ENCODE results near the gene RALGPS1. TPM values are rescaled to one million over a fixed set of nuclear protein-coding genes. Genes with fewer than 3 reads are reported as not detected.

The RALGPS1 gene
- total RNA-seq, 4 donors from 2014 or later = 4.6 to 11.9 (median 10.0) TPM

- no peaks in the 10 kb centered on the region for H3K9me3 ChIP-seq
- no peak overlapping the region for H3K4me3 ChIP-seq
- H3K27ac ChIP-seq (replicated peaks in 1 of 4) = no peak overlapping the region
- H3K27me3 ChIP-seq = no peaks in the 10 kb centered on the region
- peaks cover 13 to 19% (median 15%) of the 10 kb centered on the region in 4 donors for H3K4me1 ChIP-seq
- TF ChIP-seq, protein P1, sequence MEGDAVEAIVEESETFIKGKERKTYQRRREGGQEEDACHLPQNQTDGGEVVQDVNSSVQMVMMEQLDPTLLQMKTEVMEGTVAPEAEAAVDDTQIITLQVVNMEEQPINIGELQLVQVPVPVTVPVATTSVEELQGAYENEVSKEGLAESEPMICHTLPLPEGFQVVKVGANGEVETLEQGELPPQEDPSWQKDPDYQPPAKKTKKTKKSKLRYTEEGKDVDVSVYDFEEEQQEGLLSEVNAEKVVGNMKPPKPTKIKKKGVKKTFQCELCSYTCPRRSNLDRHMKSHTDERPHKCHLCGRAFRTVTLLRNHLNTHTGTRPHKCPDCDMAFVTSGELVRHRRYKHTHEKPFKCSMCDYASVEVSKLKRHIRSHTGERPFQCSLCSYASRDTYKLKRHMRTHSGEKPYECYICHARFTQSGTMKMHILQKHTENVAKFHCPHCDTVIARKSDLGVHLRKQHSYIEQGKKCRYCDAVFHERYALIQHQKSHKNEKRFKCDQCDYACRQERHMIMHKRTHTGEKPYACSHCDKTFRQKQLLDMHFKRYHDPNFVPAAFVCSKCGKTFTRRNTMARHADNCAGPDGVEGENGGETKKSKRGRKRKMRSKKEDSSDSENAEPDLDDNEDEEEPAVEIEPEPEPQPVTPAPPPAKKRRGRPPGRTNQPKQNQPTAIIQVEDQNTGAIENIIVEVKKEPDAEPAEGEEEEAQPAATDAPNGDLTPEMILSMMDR (IDR thresholded peaks at IDR 0.05) = no peak
- no peak for TF ChIP-seq POLR2A (IDR thresholded peaks at IDR 0.05; ENCODE audit: low read depth)
- no peak for DNase-seq (ENCODE audit: extremely low spot score)
- H3K36me3 ChIP-seq = peaks cover 0 to 7% (median 3%) of the 10 kb centered on the region in 4 donors
- 83% methylated on average over 10 of the region's 12 CpGs for WGBS
- intact Hi-C loops (cut with DNase I) = no loop called here
These were observed 260.1 kb downstream of the RALGPS1 start for GRCh38 chr9:127174386-127175318.

DNA sequence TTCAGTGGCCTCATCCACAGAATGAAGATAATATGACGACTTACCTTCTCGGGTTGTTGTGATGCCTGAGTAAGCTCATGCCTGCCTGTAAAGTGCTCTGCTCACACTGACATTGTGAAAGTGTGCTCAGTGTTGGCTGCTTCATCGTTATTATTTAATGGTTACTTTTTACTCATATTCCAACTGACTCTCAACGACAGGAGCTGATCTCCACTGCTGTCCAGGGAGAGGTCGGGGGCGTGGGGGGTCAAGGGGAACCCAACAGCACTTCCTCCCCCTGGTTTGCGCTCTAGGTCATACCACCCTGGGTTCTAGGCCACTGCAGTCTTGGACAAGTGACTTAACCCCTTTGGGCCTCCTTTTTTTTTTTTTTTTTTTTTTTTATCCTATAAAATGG, 260.7 kb downstream of the RALGPS1 start:
- DNase-seq (ENCODE audit: extremely low spot score) = no peak
- Histone ChIP-seq H3K4me3 (no peak overlapping the region), H3K9me3 (no peaks in the 10 kb centered on the region), H3K4me1 (peaks cover 17 to 23% (median 21%) of the 10 kb centered on the region in 4 donors), H3K36me3 (peaks cover 0 to 7% (median 3%) of the 10 kb centered on the region in 4 donors), H3K27me3 (no peaks in the 10 kb centered on the region), H3K27ac (replicated peaks in 1 of 4) (no peak overlapping the region)
- intact Hi-C loops (cut with DNase I) = no loop called here
- no peak for TF ChIP-seq POLR2AphosphoS5 (IDR thresholded peaks at IDR 0.05)
- WGBS = 97% methylated on average over 7 of the region's 7 CpGs

- DNase-seq (ENCODE audit: extremely low spot score) = no peak
- Histone ChIP-seq H3K27ac (replicated peaks in 1 of 4) (no peak overlapping the region), H3K9me3 (no peaks in the 10 kb centered on the region), H3K4me3 (no peak overlapping the region), H3K4me1 (peaks cover 20 to 25% (median 24%) of the 10 kb centered on the region in 4 donors), H3K27me3 (no peaks in the 10 kb centered on the region), H3K36me3 (peaks cover 0 to 7% (median 3%) of the 10 kb centered on the region in 4 donors)
- TF ChIP-seq POLR2A (IDR thresholded peaks at IDR 0.05; ENCODE audit: low read depth) = no peak
- TF ChIP-seq, protein P1 (IDR thresholded peaks at IDR 0.05) = no peak
- no peak for TF ChIP-seq POLR2AphosphoS5 (IDR thresholded peaks at IDR 0.05)
- no peak for TF ChIP-seq EP300 (IDR thresholded peaks at IDR 0.05)
- 94% methylated on average over 3 of the region's 6 CpGs for WGBS
- intact Hi-C loops (cut with DNase I) = no loop called here
These were observed 261.2 kb downstream of the RALGPS1 start for GRCh38 chr9:127175764-127176163.

DNA sequence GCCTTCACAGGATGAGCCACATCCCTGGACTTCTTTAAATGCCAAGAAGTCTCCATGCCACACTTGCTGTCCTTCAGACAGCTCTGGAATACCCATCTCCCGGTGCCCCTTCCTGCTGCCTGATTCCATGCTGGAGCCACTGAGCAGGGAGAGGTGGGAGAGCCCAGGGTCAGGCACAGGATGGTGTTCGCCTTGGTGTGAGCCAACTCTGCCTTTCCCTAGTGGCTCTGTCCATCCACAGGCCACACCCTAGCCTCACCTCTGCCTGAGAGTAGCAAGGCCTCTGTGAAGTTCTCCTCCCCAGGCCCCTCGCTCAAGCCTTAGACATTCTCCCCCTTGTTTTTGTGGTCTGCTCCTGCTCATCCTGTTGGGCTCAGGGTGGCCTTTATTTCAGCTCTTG, 262.0 kb downstream of the RALGPS1 start:
- 97% methylated on average over 3 of the region's 3 CpGs for WGBS
- intact Hi-C loops (cut with DNase I) = no loop called here
- DNase-seq (ENCODE audit: extremely low spot score) = no peak
- Histone ChIP-seq H3K27me3 (no peaks in the 10 kb centered on the region), H3K9me3 (no peaks in the 10 kb centered on the region), H3K27ac (replicated peaks in 1 of 4) (no peak overlapping the region), H3K36me3 (peaks cover 0 to 7% (median 3%) of the 10 kb centered on the region in 4 donors), H3K4me3 (no peak overlapping the region), H3K4me1 (peaks cover 22 to 25% (median 24%) of the 10 kb centered on the region in 4 donors)
- no peak for TF ChIP-seq EP300 (IDR thresholded peaks at IDR 0.05)
- TF ChIP-seq, protein P1 (IDR thresholded peaks at IDR 0.05) = no peak
- no peak for TF ChIP-seq POLR2AphosphoS5 (IDR thresholded peaks at IDR 0.05)
- TF ChIP-seq POLR2A (IDR thresholded peaks at IDR 0.05; ENCODE audit: low read depth) = no peak

GRCh38 chr9:127177231-127177630, 262.6 kb downstream of the RALGPS1 start:
- no peaks in the 10 kb centered on the region for H3K27me3 ChIP-seq
- no peak overlapping the region for H3K4me3 ChIP-seq
- peaks cover 18 to 22% (median 18%) of the 10 kb centered on the region in 4 donors for H3K4me1 ChIP-seq
- peaks cover 0 to 7% (median 3%) of the 10 kb centered on the region in 4 donors for H3K36me3 ChIP-seq
- intact Hi-C loops (cut with DNase I) = no loop called here
- WGBS = 100% methylated on average over 4 of the region's 6 CpGs
- H3K27ac ChIP-seq (replicated peaks in 1 of 4) = no peak overlapping the region
- DNase-seq (ENCODE audit: extremely low spot score) = no peak
- H3K9me3 ChIP-seq = no peaks in the 10 kb centered on the region
- no peak for TF ChIP-seq POLR2A (IDR thresholded peaks at IDR 0.05; ENCODE audit: low read depth)
- no peak for TF ChIP-seq EP300 (IDR thresholded peaks at IDR 0.05)
- no peak for TF ChIP-seq POLR2AphosphoS5 (IDR thresholded peaks at IDR 0.05)
- TF ChIP-seq, protein P1 (IDR thresholded peaks at IDR 0.05) = no peak
